HG03457 (cell line): Measurements from ENCODE around the gene SIGLEC5.
"Not testable (repeated sequence)": the region's sequence is repeated elsewhere in the genome, so short reads cannot be mapped to it uniquely, and the experiment has no call there.

Experiments
- ATAC-seq: cut with Tn5 transposase; IDR thresholded peaks from one replicate; pipeline ENCODE4 v1.9.1; 2021; ENCODE audit warnings: moderate number of reproducible peaks; ENCODE audit not compliant: unreplicated experiment

The SIGLEC5 gene

GRCh38 chr19:51630315-51630714, at the start of gene SIGLEC5:
Gene SIGLEC5, minus strand, starts transcription at chr19:51630401. Its CDS starts 66 bp downstream, at chr19:51630335.
- not testable (repeated sequence) for ATAC-seq

GRCh38 chr19:51676566-51677083, 46.4 kb upstream of the SIGLEC5 start:
- ATAC-seq: no peak

DNA sequence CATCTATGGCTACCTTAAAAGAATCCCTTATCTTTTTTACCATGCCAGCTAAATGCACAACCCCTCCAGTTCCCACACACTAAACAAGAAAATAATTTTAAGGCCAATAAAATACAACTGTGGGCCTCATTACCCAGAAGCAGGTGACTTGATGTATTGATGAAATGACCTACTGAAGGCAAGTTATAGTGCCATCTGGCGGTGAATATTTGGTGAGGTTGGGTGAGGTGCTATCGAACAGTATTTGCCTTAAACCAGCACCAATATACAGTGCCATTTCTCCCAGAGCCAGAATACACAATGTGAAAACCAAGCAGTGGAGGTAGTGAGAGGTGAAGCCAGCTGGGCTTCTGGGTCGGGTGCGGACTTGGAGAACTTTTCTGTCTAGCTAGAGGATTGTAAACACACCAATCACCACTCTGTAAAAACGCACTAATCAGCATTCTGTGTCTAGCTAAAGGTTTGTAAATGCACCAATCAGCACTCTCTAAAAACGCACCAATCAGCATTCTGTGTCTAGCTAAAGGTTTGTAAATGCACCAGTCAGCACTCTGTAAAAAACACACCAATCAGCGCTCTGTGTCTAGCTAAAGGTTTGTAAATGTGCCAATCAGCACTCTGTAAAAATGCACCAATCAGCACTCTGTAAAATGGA, 45.8 kb upstream of the SIGLEC5 start:
- ATAC-seq: not testable (repeated sequence)

GRCh38 chr19:51668216-51668615, 38.0 kb upstream of the SIGLEC5 start:
- ATAC-seq: no peak

- ATAC-seq: no peak
These were observed 34.8 kb upstream of the SIGLEC5 start for GRCh38 chr19:51664997-51665396.

- ATAC-seq: no peak
These were observed 33.9 kb upstream of the SIGLEC5 start for GRCh38 chr19:51664131-51664530.

DNA sequence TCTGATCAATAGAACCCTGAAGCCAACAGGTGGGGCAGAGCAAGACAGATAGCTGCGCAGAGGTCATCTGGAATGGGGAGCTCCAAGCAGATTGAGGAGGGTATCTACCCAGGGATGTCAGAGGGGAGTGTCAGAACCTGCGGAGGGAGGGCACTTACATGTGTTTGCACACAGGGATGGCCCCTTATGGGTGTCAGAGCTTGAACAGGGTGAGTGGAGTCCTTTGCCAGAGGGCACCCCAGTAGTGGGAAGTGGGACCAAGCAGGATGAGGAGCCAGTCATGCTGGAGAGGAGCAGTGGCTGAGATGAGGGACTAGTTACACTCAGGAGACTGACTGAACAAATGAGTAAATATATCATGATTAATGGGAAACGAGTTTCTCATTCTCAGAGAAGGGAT, 33.4 kb upstream of the SIGLEC5 start:
- ATAC-seq: no peak

DNA sequence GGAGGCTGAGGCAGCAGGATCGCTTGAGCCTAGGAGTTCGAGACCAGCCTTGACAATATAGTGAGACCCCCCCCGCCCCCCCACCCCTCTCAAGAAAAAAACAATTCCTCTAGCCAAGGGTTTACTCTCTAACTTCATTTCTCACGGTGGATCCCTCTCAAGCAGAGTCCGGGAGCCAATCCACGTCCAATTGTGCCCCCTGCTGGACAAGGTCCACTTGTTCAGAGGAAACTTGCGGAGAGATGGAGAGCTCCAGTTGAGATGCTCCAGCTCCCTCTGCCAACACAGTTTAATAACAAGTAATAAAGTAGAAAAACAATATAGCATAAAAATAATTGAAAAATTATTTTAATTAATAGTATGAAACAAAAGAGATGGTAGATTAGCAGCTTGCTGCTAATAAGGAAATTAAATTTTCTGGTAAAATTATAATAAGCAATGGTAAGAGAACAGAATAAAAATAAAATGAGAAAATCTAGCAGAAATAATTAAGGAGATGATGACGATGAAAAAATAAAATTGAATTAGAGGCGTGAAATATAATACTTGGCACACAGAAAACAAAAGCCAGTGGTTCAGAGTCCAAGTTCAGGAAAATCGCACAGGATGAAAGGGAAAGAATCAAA, 30.9 kb upstream of the SIGLEC5 start:
- ATAC-seq: no peak

DNA sequence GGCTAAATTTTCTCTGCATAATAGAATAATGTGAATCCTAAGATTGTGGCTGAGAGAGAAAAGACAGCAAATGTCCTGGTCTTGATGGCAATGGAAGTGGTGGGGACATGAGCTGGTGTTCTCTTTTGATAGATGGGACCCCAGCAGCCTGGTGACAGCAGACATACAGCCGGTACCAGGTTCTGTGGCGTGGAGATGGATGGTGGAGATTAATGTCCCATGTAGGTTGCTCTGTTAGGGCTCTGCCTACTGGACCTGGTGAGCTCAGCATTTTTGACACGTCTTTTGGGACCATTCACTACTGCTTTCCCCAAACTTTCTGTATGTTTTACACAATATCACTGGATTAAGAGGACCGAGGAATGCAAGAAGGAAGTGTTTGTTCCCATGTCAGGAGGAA, 24.6 kb upstream of the SIGLEC5 start:
- ATAC-seq: no peak

DNA sequence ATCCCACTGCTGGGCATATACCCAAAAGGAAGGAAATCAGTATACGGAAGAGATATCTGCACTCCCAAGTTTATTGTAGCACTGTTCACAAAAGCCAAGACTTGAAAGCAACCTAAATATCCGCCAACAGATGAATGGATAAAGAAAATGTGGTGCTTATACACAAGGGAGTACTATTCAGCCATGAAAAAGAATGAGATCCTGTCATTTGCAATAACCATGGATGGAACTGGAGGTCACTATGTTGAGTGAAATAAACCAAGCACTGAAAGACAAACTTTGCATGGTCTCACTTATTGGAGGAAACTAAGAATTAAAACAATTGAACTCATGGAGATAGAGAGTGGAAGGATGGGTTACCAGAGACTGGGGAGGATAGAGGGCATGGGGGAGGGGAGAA, 23.0 kb upstream of the SIGLEC5 start:
- ATAC-seq: no peak

- ATAC-seq: no peak
These were observed 22.1 kb upstream of the SIGLEC5 start for GRCh38 chr19:51652266-51652665.

GRCh38 chr19:51651216-51651846, 21.1 kb upstream of the SIGLEC5 start:
- ATAC-seq: no peak

DNA sequence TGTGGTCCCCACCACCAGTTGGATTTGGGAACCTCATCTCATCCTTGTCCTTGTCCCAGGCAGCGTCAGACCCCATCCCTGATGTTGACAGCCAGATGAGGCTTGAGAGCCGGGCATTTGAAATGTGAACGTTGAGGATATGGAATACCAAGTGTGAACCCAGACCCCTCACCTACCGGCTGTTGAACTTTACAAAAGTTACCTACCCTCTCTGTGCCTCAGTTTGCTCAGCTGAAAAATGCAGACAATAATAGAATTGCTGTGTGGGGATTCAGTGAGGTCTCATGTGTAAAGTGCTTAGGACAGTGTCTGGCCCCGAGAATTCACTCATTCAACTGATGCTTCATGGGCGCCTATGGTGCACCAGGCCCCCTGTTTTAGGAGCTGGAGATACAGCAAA, 17.1 kb upstream of the SIGLEC5 start:
- no peak for ATAC-seq

DNA sequence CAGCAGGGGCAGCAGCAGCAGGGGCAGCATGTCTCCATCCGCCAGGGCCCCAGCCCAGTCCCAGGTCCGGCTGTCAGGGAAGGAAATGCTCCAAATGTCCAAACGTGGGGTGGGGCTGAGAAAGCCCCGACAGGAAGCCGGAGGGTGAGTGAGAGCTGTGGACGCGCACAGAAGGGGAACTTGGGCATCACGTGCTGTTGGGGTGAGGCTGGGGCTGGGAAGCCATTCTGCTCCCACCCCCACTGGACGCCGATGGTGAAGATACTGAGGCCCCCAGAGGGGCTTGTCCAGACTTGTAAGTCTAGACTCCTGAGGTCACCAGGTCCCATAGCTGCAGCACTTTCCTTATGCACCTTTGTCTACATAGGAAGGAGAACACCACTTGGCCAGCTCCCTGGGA, 16.5 kb upstream of the SIGLEC5 start, which contains the start of gene SIGLEC14:
TSS of gene SIGLEC14 (minus strand) at position 96 of the 400 bp plus-strand sequence. CDS start at position 30, 66 bp downstream.
- ATAC-seq: not testable (repeated sequence)

DNA sequence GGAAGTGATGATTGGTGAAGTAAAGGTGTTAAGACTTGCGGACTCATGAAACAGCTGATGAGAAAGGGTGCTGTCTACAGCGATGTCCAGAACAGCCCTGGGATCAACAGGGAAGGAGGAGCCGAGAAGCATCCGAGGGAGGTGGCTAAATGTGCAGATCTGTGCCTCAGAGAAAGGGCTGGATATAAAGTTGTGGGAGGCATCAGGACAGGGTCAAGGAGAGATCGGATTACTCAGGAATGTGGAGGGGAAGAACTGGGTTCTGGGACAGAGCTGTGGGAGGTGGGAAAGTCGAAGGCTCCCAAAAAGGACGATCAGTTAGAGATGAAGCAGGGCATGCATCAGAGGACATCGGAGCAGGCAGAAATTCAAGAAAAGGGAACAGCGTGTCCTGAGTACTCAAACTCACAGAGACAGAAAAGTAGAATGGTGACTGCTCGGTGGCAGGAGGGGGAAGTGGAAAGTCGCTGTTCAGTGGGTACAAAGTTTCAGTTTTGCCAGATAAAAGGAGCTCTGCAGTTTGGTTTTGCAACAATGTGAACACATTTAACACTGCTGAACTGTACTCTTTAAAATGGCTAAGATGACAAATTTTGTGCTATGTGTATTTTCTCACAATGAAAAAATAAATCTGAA, 14.6 kb upstream of the SIGLEC5 start:
- no peak for ATAC-seq

GRCh38 chr19:51641648-51642047, 11.4 kb upstream of the SIGLEC5 start:
- ATAC-seq: no peak

GRCh38 chr19:51640386-51640785, 10.2 kb upstream of the SIGLEC5 start:
- ATAC-seq: no peak

GRCh38 chr19:51639916-51640315, 9.7 kb upstream of the SIGLEC5 start:
- ATAC-seq: no peak

- ATAC-seq: no peak
These were observed 7.3 kb upstream of the SIGLEC5 start for GRCh38 chr19:51637362-51637978.

DNA sequence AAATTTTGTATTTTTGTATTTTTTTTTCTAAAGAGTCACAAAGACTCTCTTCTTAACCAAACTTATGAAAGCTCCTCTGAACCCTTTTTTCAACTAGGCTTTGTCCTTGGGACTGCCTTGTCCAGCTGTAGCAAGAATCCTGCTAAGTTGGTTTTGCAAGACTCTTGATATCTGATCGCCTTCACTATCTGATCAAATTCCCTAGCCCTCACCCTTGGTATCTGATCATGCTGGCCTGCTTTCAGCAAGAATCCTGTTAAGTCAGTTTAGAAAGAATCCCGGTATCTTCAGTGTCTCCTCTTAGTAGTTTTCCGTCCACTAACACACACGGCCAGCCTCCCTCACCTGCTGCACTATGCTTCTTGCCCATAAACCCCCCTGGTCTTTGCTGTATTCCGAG, 1.9 kb upstream of the SIGLEC5 start:
- ATAC-seq: no peak
